A549 treated with Mapracorat at 1 μM for 4 hours (cell line): ENCODE measurements around the gene RERGL. TPM values are rescaled to one million over a fixed set of nuclear protein-coding genes. Genes with fewer than 3 reads are reported as not detected.

Experiments used
- total RNA-seq: library from RNA; stranded (reverse); fragments of 200-300 nt; extraction: Qiagen RNA extraction; gene quantifications from 5 replicates; pipeline ENCODE4 v1.2.3, GENCODE V29; 2022

The RERGL gene, protein sequence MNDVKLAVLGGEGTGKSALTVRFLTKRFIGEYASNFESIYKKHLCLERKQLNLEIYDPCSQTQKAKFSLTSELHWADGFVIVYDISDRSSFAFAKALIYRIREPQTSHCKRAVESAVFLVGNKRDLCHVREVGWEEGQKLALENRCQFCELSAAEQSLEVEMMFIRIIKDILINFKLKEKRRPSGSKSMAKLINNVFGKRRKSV
- not detected in 5 replicates for total RNA-seq

DNA sequence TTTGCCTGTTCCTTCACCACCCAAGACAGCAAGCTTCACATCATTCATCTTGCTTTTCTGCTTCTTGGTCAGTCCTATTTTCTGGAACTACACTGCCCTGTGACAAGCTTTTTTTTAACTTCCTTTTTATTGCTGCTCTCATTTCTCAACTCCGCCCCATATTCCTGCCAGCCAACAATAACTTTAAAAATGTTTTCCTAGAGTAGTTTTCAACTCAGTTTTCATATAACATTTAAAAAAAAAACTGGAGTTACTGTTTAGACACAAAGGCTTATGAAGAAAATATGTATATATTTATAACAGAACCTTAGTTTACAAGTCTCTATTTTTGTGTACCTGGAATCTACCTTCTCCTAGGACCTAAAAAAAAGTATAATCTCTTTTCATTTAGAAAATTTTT, at the start of gene RERGL:
Gene RERGL, minus strand, starts transcription at position 101 of the 400 bp plus-strand sequence. Its CDS starts 53 bp downstream, at position 48.

Other genes starting within 250 kb of the RERGL start
- gene PIK3C2G, start 171.3 kb upstream of the RERGL start, total RNA-seq: not detected in 5 replicates